HL-60 (cell line): ENCODE data around the gene PAPOLA.

Source experiments
- CTCF ChIP-seq: IDR thresholded peaks from one replicate; pipeline ENCODE4 v1.5.1; 2011; ENCODE audit warnings: low read length, control low read depth, inconsistent platforms; ENCODE audit not compliant: insufficient read depth
- REST ChIP-seq: IDR thresholded peaks from 2 replicates; pipeline ENCODE4 v1.6.1; 2012; ENCODE audit warnings: low read depth; ENCODE audit not compliant: insufficient replicate concordance

GRCh38 chr14:96568621-96569020 lies 66.4 kb downstream of the PAPOLA start:
- TF ChIP-seq CTCF (no peak), REST (no peak)
